Medulla oblongata (tissue), 1 donor: ENCODE results near the gene ACAP3.
A peak's percentile ranks its signal among the peaks of the same experiment; 100 is the strongest.

Source experiments
- DNase-seq: peaks from one replicate; pipeline ENCODE4 v3.0.0-alpha.2; 2015; ENCODE audit errors: extremely low spot score

ACAP3 gene

DNA sequence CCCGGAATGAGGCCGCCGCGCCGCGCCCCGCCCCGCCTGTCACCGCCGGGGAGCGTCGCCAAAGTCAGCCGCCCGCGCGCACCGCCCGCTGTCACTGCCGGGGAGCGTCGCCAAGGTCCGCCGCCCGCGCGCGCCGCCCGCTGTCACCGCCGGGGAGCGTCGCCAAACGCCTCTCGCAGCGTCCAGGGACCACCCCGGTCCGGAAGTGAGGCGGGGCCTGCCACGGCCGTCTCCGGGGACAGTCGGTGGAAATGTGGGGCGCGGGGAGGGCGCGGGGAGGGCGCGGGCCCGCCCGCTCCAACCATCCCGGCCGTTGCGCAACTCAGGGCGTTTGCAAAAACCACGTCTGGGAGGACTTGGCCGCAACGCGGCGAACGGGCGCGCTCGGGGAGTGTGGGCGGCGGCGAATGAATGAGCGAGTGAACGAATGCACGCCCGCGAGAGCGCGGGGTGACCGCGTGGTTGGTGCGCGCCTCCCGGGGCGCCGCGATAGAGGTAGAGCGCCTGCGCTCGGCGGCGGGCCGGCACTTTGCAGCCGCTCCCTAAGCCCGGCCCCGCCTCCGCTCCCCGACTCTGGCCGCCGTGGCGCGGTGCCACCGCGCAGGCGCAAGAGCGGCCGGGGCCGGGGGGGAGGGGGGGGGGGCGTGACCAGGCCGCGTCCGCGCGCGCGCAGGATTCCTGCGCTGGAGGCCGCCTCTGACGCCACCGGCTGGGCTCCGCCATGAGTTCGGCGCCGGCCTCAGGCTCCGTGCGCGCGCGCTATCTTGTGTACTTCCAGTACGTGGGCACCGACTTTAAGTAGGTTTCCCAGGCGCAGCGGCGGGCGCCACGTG lies at the start of gene ACAP3, which contains the start of gene PUSL1:
Gene ACAP3, minus strand, starts transcription at position 8 of the 833 bp plus-strand sequence. CDS start 115 bp downstream, outside the sequence.
Gene PUSL1, plus strand, starts transcription at position 675 of the 833 bp plus-strand sequence. Its CDS starts 47 bp downstream, at position 722.
- peak; percentile 92 for DNase-seq

DNA sequence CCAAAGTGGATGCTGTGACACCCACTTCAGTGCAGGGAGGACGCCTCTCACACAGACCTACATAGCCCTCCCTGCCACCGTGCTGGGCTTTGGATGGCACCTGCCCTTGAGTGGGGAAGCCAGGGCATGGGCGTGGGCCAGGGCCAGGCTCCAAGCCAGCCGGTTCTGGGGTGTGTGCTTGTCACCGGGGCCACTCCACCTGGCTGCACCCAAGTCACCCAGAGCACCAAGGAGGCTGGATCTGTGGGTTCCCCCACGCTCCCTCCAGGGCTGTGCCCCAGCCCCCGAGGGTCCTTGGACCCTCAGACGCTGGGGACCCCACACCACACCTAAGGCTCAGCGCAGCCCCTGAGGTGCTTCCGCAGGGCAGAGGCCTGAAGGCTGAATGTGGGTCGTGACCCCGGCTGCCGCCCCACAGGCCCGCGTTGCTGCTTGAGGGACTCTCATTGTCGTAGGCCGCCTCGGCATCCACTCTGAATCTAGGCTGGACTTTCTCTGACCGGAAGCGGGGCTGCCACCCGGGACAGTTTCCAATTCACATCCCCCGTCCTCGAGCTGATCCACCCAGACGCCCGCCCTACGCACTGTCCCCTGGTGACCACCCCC lies 49.2 kb upstream of the ACAP3 start:
- DNase-seq: no peak

DNA sequence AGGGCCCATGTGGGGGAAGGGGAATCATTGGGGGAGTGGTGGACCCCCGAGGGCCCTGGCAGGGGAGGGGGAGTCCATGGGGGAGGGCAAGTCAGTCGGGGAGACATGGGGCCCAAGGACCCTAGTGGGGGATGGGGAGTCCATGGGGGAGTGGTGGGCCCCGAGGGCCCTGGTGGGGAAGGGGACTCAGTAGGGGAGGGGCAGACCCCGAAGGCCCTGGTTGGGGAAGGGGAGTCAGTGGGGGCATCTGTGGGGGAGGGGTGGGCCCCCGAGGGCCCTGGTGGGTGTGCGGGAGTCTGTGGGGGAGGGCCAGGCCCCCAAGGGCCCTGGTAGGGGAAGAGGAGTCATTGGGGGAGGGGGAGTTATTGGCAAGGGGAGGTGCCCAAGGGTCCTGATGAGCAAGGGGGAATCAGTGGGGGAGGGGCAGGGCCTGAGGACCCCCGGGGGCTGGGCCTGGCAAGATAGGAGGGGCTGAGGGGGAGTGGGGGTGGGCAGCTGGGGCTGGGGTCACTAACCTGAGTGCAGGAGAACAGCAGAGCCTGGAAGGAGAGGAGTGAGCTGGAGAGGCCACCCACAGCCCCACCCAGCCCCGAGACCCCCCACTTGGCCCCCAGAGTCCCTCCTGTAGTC lies 48.6 kb upstream of the ACAP3 start:
- DNase-seq: no peak

- no peak for DNase-seq
Measured at GRCh38 chr1:1355416-1355815, 47.7 kb upstream of the ACAP3 start.

DNA sequence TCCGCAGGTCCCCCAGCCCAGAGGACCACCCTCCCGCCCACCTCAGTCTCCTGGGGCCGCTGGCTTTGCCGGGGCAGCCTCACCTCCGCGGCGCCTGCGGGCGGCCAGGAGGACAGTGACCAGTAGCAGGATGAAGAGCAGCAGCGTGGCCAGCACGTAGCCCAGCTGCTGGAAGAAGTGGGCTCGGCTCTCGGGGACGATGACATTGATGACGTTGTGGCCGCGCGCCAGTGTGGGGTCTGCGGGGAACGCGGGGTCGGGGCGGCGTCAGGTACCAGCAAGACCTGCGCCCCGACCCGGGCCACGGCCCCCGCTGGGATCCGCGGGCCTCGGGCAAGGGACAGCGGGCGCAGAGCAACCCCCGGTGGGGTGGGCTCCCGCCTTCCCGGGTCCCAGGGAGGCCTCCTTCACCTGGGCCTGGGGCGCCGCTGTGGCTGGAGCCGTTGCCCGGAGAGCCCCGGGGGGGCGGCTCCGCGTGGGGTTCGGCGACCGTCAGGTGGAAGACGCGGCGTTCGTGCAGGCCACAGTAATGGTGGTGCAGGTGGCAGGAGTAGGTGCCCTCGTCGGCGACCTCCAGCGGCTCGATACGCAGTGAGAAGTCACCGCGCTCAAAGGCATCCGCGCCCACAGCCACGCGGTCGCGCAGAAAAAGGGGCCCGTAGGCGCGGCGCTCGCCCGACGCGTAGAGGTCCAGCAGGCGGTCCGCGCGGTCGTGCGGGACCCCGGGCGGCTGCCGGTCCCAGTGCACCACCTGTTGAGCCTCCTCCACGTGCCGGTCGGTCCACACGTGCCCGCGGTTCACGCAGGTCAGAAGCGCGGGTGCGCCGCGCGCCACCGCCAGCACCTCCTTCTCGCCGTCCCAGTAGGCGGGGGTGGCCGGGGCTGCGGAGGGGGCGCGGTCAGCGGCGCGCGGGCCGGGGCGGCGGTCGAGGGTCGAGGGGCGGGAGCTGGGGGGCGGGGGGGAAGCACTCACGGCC lies 46.8 kb upstream of the ACAP3 start:
- DNase-seq: no peak

DNA sequence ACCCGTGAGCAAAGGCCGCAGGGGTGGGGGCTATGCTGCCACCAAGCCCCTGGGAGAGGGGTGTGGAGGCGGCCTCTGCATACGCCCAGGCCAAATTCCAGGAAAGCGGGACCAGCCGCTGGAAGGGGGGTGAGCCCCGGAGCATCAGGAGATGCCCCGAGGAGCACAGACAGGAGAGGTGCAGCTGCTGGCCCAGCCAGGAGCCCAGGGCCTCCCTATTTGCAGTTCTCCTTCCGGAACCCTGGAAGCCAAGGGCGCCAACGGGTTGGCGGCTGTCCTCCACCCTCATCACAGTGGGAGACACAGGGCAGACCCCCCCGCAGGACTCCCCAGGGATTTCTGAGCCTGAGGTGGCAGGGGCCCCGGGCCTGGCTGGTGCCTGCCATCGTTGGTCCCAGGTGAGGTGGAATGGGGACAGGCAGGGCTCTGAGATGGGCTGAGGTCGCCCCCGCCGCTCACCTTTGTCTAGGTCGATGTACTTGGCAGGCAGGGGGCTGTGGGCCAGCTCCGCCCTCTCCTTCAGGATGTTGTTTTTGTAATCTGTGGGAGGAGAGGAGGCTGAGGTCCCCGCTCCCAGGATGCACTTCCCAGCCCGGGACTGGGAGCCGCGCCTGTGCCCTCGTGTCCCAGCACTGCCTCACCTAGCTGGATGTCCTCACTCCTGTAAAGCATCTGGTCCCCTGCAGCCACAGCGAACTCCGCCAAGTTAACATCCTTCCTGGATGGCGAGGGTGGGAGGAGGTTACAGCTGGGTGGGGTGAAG lies 45.8 kb upstream of the ACAP3 start:
- DNase-seq: no peak

DNA sequence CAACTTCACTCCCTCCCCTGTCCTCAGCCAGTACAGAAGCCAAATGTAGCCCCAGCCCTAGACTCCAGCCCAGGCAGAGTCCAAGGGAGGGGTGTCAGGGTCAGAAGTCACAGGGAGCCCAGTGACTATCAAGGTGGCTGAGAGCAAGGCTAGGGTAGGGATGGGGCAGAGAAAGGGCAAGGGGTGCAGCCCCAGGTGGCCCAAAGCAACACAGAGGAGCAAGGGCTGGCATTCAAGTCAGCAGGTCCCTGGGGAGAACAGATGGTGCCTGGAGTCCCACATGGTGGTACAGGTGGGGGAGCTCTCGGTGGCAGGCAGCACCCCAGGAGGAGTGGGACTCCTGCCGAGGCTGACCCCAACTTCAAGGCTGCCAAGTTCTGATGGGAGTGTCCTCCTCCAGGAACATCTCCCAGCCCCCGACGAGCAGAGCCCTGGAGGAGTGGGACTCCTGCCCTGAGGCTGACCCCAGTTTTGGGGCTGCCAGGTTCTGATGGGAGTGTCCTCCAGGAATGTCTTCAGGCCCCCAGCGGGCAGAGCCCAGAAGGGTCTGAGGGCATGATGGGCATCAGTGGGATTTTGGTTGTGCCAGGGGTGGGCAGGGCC lies 45.2 kb upstream of the ACAP3 start:
- DNase-seq: no peak

DNA sequence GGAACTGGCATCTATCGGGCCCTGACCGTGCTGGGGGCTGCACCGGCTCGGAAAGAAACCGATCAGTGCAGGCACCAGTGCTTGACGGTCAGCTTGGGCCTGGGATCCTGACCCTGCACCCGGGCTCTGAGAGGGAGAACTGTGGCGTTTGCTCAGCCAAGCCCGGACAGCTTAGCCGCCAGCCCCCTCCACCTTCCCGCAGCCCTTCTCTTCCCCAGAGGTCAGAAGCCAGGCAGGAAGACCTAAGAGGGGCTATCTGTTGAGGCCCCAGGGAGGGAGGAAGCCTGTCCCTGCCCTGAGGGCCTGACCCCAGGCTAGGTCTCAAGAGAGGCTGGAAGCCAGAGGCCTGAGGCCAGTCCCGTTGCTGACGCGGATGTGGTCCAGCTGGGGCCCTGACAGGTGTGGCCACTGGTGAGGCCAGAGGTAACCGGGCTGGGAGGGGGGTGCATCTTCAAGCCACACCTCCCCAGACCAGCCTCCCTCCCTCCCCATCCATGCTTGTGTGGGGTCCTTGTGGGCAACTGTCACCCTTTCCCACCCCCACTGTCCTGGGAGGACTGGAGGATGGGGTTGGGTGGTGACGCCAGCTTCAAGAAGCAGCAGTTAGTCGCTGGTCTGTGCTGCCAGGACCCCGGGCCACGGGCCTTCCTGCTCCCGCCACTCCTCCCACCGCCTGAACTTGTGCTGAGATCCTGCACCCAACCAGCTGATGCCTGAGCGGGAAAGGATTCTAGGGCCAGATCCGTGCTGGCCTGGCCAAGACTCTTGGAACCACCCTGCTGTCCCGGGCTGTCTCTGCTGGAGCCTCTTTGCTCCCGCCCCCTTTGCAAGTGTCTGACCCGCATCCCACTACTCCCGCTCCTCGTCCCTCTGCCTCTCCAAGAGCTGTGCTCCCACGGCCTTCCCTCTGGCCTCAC lies 44.0 kb upstream of the ACAP3 start:
- DNase-seq: no peak

DNA sequence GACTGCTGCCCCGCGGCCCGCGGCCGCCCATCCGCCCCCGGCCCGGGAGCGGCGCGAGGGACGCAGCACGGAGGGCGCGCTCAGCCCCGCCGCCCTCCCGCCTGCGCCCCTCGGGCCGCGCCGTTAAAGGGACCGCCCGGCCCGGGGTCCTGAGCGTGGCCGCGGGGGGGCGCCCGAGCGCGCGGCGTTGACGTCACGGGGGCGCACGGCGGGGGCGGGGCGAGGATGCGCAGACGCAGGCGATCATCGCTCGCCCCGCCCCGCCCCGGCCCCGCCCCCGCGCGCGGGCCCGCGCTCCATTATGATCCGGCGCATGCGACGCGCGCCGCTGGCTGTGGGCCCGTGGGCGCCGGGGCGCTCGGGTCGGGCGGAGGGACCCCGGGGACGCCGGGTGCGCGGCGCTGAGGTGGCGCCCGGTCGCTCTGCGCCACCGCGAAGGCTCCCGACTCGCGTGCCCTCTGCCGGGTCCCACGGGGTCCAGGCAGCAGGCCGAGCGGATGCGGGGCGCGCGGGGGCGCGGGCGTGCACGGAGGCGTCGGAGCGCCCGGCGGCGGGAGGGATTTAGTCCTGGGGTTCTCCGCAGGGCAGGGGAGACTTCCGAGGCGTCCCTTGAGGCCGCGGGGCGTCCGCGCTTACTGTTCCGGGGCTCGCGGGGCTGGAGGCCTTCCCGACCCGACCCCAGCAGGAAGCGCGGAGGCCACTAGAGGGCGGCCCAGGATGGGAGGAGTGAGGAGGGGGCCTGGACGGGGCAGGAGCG lies 41.7 kb upstream of the ACAP3 start, which contains the start of gene DVL1:
Gene DVL1, minus strand, starts transcription at position 163 of the 757 bp plus-strand sequence. CDS start 353 bp downstream, outside the sequence.
- DNase-seq: peak; percentile 60

- DNase-seq: no peak
Measured at GRCh38 chr1:1348420-1349255, 40.9 kb upstream of the ACAP3 start.

DNA sequence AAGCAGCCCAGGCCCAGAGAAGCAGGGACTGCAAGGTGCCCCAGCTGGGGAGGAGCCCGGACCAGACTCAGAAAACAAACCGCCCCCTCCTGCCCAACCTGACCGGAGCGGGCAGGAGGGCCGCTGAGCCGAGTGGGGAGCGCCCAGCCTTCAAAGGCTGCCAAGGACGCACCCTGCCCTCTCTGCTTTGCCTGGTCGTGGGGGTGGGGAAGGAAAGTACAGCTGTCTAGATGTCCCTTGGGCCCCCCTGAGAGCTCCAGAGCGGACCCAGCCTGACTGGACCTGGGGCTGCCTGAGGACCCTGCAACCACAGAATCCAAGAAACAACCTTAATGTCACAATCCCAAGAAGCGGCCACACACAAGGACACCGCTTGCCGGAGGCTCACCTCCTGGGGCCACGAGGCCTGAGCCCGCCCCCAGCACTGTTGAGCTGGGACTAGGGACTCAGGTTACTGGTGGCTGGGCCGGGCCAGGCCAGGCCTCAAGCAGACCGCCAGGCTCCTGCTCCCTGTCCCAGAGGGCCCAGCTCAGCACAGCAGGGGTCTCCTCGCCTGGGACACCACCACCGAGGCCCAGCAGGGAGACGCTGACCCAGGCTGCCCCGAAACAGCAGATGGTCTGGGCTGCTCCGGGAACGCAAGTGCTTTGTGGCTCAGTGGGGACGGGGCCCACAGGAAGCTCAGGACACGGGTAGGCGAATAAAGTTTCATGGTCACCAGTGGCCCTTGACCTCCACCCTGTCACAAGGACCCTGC lies 40.1 kb upstream of the ACAP3 start:
- no peak for DNase-seq

DNA sequence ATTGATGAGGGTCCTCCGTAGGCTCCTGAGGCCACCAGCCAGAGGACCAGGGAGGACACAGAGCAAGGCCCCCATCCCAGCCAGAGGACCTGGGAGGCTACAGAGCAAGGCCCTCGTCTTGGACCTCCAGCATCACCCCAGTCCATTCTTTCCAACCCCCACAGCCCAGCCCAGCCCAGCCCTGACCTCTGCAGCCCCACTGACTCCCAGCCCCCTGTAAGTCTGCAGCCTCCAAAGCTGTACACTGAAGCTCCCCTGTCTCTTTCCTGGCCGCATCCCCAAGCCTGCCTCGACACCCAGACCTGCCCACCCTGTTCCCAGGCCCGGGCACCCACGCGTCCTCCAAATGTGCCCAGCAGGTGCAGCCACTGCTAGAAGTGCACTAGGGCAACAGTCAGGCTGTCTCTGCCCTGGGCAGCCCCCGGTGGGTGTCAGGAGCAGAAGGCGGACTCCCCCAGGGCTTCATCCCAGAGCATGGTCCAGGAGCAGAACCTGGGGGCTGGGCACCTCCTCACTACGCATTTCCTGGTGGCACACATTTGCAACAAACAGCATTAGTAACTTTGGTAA lies 39.4 kb upstream of the ACAP3 start:
- no peak for DNase-seq

GRCh38 chr1:1346501-1346890 lies 38.8 kb upstream of the ACAP3 start:
- no peak for DNase-seq

DNA sequence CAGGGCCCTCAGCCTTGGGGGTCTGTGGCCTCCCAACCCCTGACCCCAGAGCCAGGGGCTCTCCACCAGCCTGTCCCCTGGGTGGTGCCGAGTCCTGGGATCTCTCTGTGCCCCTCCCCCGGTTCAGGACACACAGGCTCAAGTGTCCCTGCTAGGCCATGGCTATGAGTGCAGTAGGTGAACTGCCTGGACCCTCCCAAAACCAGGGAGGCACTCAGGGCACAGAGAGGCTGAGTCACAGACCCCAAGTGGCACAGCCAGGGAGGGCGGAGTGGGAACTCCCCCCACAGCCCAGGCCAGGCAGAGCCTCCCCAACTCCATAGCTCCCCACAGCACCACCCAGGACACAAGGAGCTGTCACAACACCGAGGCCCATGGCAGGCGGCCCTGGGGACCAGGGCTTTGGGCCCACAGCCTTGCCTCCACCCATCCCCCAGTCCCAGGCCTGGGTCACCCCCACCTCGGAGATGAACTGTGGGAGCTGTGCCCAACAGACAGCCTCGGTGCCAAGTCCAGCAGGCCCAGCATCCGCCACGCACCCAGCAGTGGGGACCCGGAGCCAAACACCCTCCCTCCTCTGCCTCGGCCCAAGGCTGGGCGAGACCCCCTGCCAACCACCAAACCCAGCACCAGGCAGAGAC lies 38.2 kb upstream of the ACAP3 start:
- DNase-seq: no peak

DNA sequence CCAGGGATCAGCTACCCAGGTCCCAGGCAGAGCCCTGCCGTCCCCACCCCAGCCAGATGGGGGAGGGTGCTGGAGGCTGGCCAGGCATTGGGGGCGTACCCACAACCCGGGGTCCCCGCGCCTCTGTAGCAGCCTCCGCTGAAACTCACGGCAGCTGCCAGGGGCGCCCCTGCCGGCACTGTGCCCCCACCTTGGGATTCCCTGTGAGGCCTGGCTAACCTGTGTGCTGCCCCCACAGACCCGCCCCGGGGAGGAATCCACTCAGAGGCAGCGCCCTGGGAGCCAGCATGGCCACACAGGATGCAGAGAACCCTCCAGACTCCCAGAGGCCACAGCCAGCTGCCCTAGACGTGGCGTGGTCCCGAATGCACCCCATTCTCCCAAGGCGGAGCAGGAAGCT lies 37.7 kb upstream of the ACAP3 start:
- DNase-seq: no peak
